Measurements from ENCODE around the gene RERE.

RERE gene

GRCh38 chr1:8717148-8717547 is 100.3 kb downstream of the RERE start:
- no peaks in the 10 kb centered on the region for H3K27me3 Mint-ChIP-seq
- DNase-seq = no peak
- H3K4me3 Mint-ChIP-seq = no peak overlapping the region
- H3K36me3 Mint-ChIP-seq (ENCODE audit: low read depth) = peaks cover 3% of the 10 kb centered on the region
- H3K4me1 Mint-ChIP-seq (ENCODE audit: low read depth) = peaks cover 18% of the 10 kb centered on the region
- H3K27ac Mint-ChIP-seq = no peak overlapping the region
- no peaks in the 10 kb centered on the region for H3K9me3 Mint-ChIP-seq

DNA sequence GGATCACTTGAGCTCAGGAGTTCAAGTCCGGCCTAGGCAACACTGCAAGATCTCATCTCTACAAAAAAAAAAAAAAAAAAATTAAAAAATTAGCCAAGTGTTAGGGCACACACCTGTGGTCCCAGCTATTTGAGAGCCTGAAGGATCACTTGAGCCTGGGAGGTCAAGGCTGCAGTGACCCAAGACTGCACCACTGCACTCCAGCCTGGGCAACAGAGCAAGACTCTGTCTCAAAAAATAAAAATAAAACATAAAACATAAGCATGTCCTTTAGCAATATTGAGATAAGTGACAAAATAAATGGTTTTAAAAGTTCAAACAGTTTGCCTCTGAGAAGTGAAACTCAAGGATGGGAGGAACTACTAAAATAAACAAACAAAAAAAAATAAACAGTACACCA is 101.2 kb downstream of the RERE start:
- Mint-ChIP-seq H3K27ac (no peak overlapping the region), H3K27me3 (no peaks in the 10 kb centered on the region), H3K36me3 (ENCODE audit: low read depth) (peaks cover 3% of the 10 kb centered on the region), H3K4me3 (no peak overlapping the region), H3K4me1 (ENCODE audit: low read depth) (peaks cover 20% of the 10 kb centered on the region), H3K9me3 (no peaks in the 10 kb centered on the region)
- no peak for DNase-seq

GRCh38 chr1:8714173-8714572 is 103.3 kb downstream of the RERE start:
- no peaks in the 10 kb centered on the region for H3K9me3 Mint-ChIP-seq
- H3K4me1 Mint-ChIP-seq (ENCODE audit: low read depth) = peaks cover 20% of the 10 kb centered on the region
- no peak overlapping the region for H3K27ac Mint-ChIP-seq
- no peak for DNase-seq
- no peaks in the 10 kb centered on the region for H3K27me3 Mint-ChIP-seq
- H3K4me3 Mint-ChIP-seq = no peak overlapping the region
- peaks cover 3% of the 10 kb centered on the region for H3K36me3 Mint-ChIP-seq (ENCODE audit: low read depth)

GRCh38 chr1:8712413-8713231 is 104.8 kb downstream of the RERE start:
- Mint-ChIP-seq H3K4me3 (no peak overlapping the region), H3K36me3 (ENCODE audit: low read depth) (peaks cover 3% of the 10 kb centered on the region), H3K27ac (no peak overlapping the region), H3K9me3 (no peaks in the 10 kb centered on the region), H3K4me1 (ENCODE audit: low read depth) (peaks cover 17% of the 10 kb centered on the region), H3K27me3 (peaks cover 3% of the 10 kb centered on the region)
- no peak for DNase-seq

DNA sequence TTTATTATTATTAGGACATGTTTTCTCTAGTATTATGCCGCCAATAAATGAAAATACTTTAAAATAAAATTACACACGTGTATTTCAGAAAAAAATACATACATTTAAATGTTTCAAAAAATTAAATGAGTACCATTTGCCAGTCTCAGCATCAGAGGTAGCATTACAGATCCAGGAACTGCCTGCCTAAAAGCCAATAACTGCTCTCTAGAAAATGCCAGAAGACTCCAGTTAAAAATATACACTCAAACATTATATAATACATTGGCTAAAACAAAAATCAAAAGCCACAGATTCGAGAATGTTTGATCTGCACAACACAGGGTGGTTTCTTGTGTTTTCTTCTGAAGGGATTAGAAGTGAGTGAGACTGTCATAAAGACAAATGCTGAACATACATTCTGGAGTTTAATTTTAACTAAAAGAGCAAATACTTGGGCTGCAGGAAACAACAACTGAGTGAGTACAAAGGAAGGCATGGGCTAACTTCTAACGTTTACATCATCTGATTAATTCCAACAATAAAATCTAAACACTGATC is 105.5 kb downstream of the RERE start:
- no peak overlapping the region for H3K4me3 Mint-ChIP-seq
- H3K36me3 Mint-ChIP-seq (ENCODE audit: low read depth) = peaks cover 3% of the 10 kb centered on the region
- no peaks in the 10 kb centered on the region for H3K9me3 Mint-ChIP-seq
- no peak overlapping the region for H3K27ac Mint-ChIP-seq
- peaks cover 8% of the 10 kb centered on the region for H3K27me3 Mint-ChIP-seq
- DNase-seq = no peak
- peaks cover 17% of the 10 kb centered on the region for H3K4me1 Mint-ChIP-seq (ENCODE audit: low read depth)

DNA sequence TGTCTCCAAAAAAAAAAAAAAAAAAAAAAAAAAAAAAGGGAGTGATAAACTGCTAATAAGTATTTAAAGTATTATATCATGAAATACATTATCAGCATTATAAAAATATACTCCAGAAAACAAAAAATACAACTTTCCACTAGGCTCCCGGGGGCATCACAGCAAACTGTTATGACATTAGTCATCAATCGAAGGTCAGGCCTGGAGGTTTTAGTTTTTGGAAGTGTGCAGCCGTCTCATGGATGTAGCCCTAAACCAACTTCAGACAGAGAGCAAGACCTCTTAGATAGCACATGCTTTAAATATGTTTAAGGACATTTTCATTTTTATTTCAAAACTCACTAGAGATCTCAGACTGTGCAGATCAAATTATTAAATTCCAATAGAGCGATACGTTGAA is 106.3 kb downstream of the RERE start:
- no peak overlapping the region for H3K27ac Mint-ChIP-seq
- H3K9me3 Mint-ChIP-seq = no peaks in the 10 kb centered on the region
- H3K4me1 Mint-ChIP-seq (ENCODE audit: low read depth) = peaks cover 17% of the 10 kb centered on the region
- H3K27me3 Mint-ChIP-seq = peaks cover 14% of the 10 kb centered on the region
- peaks cover 3% of the 10 kb centered on the region for H3K36me3 Mint-ChIP-seq (ENCODE audit: low read depth)
- no peak overlapping the region for H3K4me3 Mint-ChIP-seq
- DNase-seq = no peak

DNA sequence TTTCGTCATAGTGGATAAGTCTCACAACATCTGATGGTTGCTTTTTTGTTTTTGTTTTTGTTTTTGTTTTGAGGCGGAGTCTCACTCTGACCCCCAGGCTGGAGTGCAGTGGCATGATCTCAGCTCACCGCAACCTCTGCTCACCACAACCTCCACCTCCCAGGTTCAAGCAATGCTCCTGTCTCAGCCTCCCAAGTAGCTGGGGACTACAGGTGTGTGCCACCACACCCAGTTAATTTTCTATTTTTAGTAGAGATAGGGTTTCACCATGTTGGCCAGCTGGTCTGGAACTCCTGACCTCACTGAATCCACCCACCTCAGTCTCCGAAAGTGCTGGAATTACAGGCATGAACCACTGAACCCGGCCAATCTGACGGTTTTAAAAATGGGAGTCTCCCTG is 109.2 kb downstream of the RERE start:
- Mint-ChIP-seq H3K27me3 (peaks cover 35% of the 10 kb centered on the region), H3K36me3 (ENCODE audit: low read depth) (no peaks in the 10 kb centered on the region), H3K9me3 (no peaks in the 10 kb centered on the region), H3K4me1 (ENCODE audit: low read depth) (peaks cover 16% of the 10 kb centered on the region), H3K27ac (no peak overlapping the region), H3K4me3 (no peak overlapping the region)
- no peak for DNase-seq

DNA sequence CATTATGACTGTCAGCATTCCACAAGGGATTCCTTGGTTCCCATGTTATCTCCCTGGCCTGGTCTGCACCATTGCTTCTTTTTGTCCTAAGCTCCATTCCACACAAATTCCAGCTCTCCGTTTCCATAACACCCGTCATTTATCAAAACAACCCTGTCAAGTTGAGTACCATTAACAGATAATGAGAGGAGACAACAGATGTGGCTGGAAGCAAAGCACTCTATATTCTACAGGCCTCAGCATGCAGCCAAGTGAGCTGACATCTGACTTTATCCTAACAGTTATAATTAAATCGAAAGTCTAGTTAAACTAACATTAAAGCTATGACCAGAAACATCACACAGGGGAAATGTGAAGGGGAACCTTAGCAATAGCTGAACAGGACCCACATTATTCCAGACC is 110.4 kb downstream of the RERE start:
- Mint-ChIP-seq H3K4me1 (ENCODE audit: low read depth) (peaks cover 13% of the 10 kb centered on the region), H3K27ac (no peak overlapping the region), H3K36me3 (ENCODE audit: low read depth) (peaks cover 4% of the 10 kb centered on the region), H3K27me3 (peaks cover 39% of the 10 kb centered on the region), H3K4me3 (no peak overlapping the region), H3K9me3 (no peaks in the 10 kb centered on the region)
- no peak for DNase-seq

- no peak overlapping the region for H3K27ac Mint-ChIP-seq
- no peak overlapping the region for H3K4me3 Mint-ChIP-seq
- H3K9me3 Mint-ChIP-seq = no peaks in the 10 kb centered on the region
- peaks cover 18% of the 10 kb centered on the region for H3K4me1 Mint-ChIP-seq (ENCODE audit: low read depth)
- no peak for DNase-seq
- peaks cover 40% of the 10 kb centered on the region for H3K27me3 Mint-ChIP-seq
- H3K36me3 Mint-ChIP-seq (ENCODE audit: low read depth) = peaks cover 4% of the 10 kb centered on the region
These were observed 111.1 kb downstream of the RERE start for GRCh38 chr1:8706291-8706690.

- Mint-ChIP-seq H3K9me3 (no peaks in the 10 kb centered on the region), H3K4me3 (no peak overlapping the region), H3K36me3 (ENCODE audit: low read depth) (peaks cover 4% of the 10 kb centered on the region), H3K4me1 (ENCODE audit: low read depth) (peaks cover 30% of the 10 kb centered on the region), H3K27ac (no peak overlapping the region), H3K27me3 (peaks cover 40% of the 10 kb centered on the region)
- DNase-seq = no peak
These were observed 112.5 kb downstream of the RERE start for GRCh38 chr1:8704866-8705506.

GRCh38 chr1:8702850-8703810 is 114.3 kb downstream of the RERE start:
- Mint-ChIP-seq H3K4me1 (ENCODE audit: low read depth) (peaks cover 38% of the 10 kb centered on the region), H3K4me3 (peak overlapping the region; percentile 84), H3K36me3 (ENCODE audit: low read depth) (peaks cover 4% of the 10 kb centered on the region), H3K27ac (peak overlapping the region; percentile 63), H3K9me3 (no peaks in the 10 kb centered on the region), H3K27me3 (peaks cover 37% of the 10 kb centered on the region)
- DNase-seq = peak; percentile 77

GRCh38 chr1:8702472-8702849 is 115.0 kb downstream of the RERE start:
- peaks cover 38% of the 10 kb centered on the region for H3K4me1 Mint-ChIP-seq (ENCODE audit: low read depth)

GRCh38 chr1:8701794-8702471 is 115.5 kb downstream of the RERE start:
- Mint-ChIP-seq H3K4me3 (peak overlapping the region; percentile 84), H3K27ac (peak overlapping the region; percentile 73), H3K27me3 (peaks cover 31% of the 10 kb centered on the region), H3K9me3 (no peaks in the 10 kb centered on the region), H3K4me1 (ENCODE audit: low read depth) (peaks cover 38% of the 10 kb centered on the region), H3K36me3 (ENCODE audit: low read depth) (peaks cover 4% of the 10 kb centered on the region)
- DNase-seq = no peak

More at GRCh38 chr1:8702472-8702849, 115.0 kb downstream of the RERE start:
- Mint-ChIP-seq H3K36me3 (ENCODE audit: low read depth) (peaks cover 4% of the 10 kb centered on the region), H3K9me3 (no peaks in the 10 kb centered on the region), H3K4me3 (peak overlapping the region; percentile 84), H3K27me3 (peaks cover 37% of the 10 kb centered on the region), H3K27ac (peak overlapping the region; percentile 73)
- no peak for DNase-seq

- Mint-ChIP-seq H3K4me1 (ENCODE audit: low read depth) (peaks cover 43% of the 10 kb centered on the region), H3K9me3 (no peaks in the 10 kb centered on the region), H3K4me3 (no peak overlapping the region), H3K27me3 (peaks cover 16% of the 10 kb centered on the region), H3K36me3 (ENCODE audit: low read depth) (peaks cover 4% of the 10 kb centered on the region), H3K27ac (no peak overlapping the region)
- no peak for DNase-seq
These were observed 117.8 kb downstream of the RERE start for GRCh38 chr1:8699679-8700078.
